ENCODE measurements around the gene POC5.

POC5 gene

DNA sequence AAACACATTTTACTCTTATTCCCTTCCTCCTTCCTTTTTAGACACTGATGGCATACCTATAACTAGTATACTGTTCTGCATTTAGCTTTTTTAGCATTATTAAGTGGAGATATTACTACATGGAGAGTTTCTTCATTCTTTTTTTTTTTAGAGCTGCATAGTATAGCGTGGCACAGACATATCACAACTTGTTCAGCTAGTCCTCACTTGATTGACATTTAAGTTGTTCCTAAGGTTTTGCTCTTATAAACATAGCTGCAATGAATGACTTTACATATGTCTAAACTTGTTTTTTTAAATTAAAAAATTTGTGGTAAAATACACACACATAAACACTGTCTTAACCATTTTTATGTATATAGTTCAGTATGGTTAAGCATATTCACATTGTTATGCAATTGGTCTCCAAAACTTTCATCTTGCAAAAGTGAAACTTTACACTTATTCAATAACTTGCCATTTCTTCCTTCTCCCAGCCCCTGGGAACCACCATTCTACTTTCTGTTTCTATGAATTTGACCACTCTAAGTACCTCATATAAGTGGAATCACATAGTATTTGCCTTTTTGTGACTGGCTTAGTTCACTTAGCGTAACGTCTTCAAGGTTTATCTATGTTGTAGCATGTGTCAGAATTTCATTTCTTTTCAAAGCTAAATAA lies 57.3 kb downstream of the POC5 start:
- DNase-seq (ENCODE audit: low read depth), result no peak

DNA sequence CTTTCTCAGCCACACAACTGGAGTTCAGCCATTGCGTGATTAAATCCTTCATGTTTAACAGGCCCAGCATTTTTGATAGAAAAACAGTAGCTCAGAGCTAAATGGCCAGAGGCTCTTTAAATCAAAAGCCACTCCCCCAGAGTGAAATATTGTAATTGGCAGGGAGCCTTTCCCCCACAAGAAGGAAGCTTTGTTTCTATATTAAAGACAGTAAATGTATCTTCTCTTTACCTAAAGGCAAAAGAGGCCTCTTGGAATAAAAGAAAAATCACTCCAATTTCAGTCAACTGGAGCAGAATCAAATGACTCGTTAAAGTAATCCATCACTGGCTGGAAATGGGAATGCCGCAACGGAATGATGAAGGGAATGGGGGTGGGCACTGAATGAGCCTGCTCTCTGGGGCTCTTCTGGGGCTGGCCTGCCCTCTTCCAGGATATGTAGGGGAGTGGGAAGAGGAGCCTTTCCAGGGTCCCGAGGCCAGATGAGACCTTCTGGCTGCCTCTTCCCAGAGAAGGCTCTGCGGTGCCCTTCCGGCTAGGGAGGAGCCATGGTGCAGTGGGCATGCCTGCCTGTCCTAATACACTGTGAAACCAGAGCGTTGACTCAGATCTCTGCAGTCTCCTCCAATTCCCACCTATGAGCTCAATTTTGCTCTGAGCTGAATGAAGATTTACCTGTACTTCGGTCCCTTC lies 60.8 kb downstream of the POC5 start:
- DNase-seq (ENCODE audit: low read depth), result peak; percentile 51

DNA sequence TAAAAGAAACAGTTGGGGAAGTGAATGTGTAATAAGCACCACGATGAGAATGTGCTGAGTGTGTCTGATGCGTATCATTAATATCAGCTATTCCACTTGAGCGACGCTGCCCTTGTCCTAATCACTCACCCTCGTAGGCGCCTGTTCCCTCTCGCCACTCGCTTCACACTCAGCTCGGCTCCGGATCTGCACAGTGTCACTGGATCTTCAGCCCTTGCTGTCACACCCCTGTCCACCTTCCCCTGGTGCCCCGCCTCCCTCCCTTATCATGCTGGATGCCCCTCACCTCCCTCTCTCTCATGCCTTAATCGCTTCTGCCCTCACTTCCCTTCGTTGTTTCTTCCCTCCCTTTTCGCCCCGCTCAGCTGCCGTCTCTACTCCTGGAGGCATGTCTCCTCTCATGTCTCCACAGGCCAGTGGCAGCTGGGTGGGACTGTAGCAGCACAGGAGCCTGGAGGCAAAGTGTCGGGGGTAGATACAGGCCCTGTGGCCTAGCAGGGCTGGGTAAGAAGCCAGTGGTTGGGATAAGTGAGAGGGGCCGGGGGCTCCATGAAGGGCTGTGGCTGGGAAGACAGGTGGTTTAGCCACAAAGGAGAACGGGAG lies 62.4 kb downstream of the POC5 start:
- DNase-seq (ENCODE audit: low read depth), result no peak

GRCh38 chr5:75653521-75653920 lies 63.7 kb downstream of the POC5 start:
- no peak for DNase-seq (ENCODE audit: low read depth)

DNA sequence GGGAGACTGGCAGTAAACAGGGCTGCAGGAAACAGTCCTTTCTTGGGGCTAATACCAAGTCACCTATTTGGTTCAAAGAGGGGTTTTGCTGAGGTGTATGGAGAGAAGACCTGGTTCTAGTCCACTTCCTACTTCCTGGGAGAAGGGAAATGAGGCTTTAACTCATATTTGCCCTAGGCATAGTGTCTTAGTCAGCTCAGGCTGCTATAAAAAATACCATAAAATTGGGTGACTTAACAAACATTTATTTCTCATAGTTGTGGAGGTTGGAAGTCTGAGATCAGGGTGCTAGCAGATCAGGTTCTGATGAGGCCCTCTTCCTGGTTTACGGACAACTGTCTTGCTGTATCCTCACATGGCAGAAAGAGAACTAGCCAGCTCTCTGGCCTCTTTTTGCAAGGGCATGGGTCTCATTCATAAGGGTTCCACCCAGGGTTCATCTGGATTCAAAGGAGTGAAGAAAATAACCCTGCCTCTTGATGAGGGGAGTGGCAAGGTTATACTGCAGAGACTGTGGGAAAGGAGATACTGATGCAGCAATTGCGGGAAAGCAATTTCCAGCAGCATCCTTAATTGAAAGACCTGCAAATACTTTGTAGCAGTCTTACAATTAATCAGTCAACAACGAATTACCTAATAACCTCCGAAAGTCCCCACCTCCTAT lies 65.5 kb downstream of the POC5 start:
- DNase-seq (ENCODE audit: low read depth), result no peak

DNA sequence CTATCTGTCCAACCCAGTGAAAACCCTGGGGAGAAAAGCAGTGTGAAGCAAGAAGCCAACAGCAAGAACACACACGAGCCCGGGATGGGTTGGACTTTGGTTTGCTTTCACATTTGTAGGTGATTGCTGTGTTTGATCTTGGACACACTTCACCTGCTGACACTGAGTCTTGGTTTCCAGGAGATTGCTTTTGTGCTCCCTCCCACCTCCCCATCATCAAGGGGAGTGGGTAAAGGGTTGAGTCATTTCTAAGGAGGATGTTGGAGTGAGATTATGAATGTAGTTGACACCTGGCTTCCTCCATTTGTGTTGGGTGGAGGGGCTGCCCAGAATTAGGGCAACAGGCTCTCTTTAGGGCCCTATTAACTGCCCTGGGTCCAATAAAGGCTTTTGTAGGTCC lies 68.5 kb downstream of the POC5 start:
- no peak for DNase-seq (ENCODE audit: low read depth)

DNA sequence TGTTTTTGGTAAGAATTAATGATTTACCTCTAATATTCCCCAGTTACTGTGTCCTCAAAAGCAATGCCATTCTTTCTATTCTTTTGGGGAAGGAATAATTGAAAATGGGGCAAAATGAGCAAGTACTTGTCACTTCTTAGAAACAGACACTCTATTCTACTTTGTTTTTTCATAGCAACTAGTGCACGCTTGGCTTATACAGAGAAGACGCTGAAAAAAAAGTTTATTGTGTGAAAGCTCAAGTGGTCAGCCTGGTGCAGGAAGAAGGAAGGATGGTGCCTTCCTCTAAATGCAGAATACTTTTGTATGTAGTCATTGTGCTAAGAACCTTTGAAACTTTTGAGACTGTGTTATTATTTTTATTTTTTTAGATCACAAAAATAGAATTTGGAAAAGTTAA lies 76.4 kb downstream of the POC5 start:
- no peak for DNase-seq (ENCODE audit: low read depth)

- peak; percentile 36 for DNase-seq (ENCODE audit: low read depth)
Measured at GRCh38 chr5:75640395-75640794, 76.8 kb downstream of the POC5 start.

DNA sequence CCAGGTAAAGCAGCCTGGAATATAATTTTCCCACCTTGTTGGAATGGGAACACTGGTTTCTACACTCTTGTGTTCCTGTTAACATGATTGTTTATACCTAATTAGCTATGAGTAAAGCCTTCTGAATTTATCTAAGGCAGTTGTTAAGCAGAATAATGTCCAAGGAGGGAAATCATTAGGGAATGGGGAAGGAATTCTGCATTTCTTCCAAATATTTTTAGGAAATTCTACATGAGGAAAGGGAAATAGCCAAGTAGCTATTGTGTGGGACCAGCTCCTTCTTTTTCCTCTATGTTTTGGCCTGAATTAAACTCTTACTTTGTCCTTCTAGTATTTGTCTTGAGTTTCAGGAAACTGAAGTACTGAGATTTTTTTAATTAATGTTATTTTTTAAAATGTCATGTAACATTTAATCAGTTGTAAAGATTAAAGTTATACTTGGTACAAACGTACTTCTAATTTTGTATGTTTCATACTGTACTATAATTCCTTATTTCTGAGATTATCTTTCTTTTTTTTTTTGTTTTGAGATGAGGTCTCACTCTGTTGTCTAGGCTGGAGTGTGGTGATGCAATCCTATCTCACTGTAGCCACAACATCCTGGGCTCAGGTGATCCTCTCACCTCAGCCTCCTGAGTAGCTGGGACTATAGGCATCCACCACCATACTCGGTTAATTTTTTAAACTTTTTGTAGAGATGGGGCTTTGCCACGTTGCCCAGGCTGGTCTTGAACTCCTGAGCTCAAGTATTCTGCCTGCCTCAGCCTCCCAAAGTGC lies 77.5 kb downstream of the POC5 start:
- DNase-seq (ENCODE audit: low read depth), result no peak

GRCh38 chr5:75637949-75638348 lies 79.3 kb downstream of the POC5 start:
- no peak for DNase-seq (ENCODE audit: low read depth)

GRCh38 chr5:75632321-75632720 lies 84.9 kb downstream of the POC5 start:
- no peak for DNase-seq (ENCODE audit: low read depth)

DNA sequence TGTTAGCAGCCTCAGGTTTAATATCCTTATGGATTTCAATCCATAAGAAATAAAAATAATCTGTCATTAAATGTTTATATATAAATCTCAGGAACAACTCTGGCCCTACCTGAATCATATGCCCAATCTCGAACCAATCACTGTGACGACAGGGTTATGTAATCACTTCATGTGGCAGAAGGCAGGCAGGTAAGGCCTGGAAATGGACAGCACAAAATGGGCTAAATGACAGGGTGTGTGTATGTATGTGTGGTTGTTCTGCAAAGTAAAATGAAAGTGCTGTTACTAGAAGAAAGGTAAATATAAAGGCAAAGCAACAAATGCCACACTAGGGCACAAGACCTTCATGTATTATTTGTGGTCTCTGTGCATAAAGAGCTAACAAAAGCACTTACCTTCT lies 86.4 kb downstream of the POC5 start:
- DNase-seq (ENCODE audit: low read depth), result no peak

- DNase-seq (ENCODE audit: low read depth), result no peak
Measured at GRCh38 chr5:75627801-75628200, 89.4 kb downstream of the POC5 start.

- DNase-seq (ENCODE audit: low read depth), result no peak
Measured at GRCh38 chr5:75626959-75627358, 90.3 kb downstream of the POC5 start.

Data from fibroblast of gingiva (primary cell).